ENCODE results near the gene CNTN1. TPM values are rescaled to one million over a fixed set of nuclear protein-coding genes. Genes with fewer than 3 reads are reported as not detected.

The CNTN1 gene
- total RNA-seq, 1 donor from 2014 or later: 2.3 TPM

DNA sequence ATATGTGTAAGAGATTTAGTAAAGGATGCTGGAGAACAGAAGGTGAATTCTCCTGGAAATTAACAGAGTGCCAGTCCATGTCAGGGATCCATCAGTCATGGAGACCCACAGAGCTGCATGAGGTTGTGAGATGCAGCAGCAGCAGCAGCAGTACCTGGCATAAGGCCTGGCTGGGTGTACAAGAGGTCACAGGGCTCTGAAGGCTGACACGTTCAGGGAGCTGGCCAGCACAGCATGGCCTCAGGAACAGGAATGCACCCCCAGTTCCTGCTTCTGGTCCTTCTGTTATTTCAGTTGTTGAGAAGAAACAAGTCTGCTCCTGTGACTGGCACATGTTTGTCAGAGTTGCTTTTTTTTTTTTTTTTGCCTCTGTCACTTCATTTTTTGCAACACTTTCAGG lies 210.8 kb downstream of the CNTN1 start:
- no peak overlapping the region for H3K4me3 ChIP-seq (ENCODE audit: low read depth, low read length)
- TF ChIP-seq, protein P1, sequence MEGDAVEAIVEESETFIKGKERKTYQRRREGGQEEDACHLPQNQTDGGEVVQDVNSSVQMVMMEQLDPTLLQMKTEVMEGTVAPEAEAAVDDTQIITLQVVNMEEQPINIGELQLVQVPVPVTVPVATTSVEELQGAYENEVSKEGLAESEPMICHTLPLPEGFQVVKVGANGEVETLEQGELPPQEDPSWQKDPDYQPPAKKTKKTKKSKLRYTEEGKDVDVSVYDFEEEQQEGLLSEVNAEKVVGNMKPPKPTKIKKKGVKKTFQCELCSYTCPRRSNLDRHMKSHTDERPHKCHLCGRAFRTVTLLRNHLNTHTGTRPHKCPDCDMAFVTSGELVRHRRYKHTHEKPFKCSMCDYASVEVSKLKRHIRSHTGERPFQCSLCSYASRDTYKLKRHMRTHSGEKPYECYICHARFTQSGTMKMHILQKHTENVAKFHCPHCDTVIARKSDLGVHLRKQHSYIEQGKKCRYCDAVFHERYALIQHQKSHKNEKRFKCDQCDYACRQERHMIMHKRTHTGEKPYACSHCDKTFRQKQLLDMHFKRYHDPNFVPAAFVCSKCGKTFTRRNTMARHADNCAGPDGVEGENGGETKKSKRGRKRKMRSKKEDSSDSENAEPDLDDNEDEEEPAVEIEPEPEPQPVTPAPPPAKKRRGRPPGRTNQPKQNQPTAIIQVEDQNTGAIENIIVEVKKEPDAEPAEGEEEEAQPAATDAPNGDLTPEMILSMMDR (conservative IDR thresholded peaks at IDR 0.05; ENCODE audit: low read depth, low read length): no peak
- DNase-seq (ENCODE audit: low read depth): no peak

DNA sequence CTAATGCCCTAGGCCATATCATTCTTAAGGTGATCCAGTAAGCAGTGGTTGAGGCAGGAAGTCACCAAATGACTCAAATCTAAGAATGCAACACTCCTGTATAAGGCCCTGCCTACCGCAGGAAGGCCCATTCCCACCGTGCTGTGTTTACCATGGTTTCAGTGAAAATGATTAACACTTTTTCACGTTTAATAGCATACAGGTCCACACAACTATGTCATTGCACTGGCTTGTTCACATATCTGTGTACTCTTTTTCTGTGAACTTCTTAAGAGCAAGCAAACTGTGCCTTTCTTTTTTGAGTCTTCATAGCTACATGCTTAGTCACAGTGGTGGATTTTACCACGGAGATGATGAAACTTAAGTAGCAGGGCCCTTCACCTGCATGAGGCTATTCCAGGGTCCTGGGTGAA lies 214.9 kb downstream of the CNTN1 start:
- DNase-seq (ENCODE audit: low read depth): peak; percentile 40
- TF ChIP-seq, protein P1 (conservative IDR thresholded peaks at IDR 0.05; ENCODE audit: low read depth, low read length): no peak
- H3K4me3 ChIP-seq (ENCODE audit: low read depth, low read length): no peak overlapping the region

DNA sequence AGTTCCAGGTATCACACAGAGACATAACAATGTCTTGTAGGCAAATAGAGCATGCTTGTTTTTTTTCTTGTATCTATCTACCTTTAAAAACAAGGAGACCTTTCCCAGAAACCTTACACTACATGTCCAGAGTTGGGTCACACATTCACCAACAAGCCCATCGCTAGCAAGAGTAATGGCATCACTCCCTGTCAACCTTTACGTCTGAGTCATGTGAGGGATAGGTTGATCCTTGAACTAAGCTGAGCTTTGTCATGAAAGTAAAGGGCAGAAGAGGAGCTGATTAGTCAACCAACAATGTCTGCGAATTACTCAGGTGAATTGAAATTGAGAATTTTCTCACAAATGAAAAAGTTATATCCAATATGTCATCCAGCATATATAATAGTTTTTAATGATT lies 219.4 kb downstream of the CNTN1 start:
- no peak overlapping the region for H3K4me3 ChIP-seq (ENCODE audit: low read depth, low read length)
- TF ChIP-seq, protein P1 (conservative IDR thresholded peaks at IDR 0.05; ENCODE audit: low read depth, low read length): no peak
- DNase-seq (ENCODE audit: low read depth): no peak

DNA sequence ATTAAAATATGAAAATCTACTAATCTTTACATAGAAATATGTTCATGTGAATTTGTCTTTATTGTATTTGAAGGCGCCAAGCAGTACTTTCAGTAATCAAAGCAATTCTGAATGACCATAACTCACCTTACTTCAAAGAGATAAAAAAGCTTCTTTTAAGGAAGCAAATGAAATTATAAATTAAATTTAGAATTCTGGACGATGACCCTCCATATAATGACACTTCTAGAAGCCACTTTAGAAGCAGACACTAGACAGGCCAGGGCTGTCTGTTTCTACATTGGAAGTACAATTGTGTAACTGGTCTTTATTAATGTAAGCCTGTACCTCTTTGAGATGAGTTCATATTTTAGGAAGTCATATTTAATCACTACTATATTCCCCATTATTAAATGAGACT lies 222.9 kb downstream of the CNTN1 start:
- TF ChIP-seq, protein P1 (conservative IDR thresholded peaks at IDR 0.05; ENCODE audit: low read depth, low read length): no peak
- H3K4me3 ChIP-seq (ENCODE audit: low read depth, low read length): no peak overlapping the region
- DNase-seq (ENCODE audit: low read depth): no peak

DNA sequence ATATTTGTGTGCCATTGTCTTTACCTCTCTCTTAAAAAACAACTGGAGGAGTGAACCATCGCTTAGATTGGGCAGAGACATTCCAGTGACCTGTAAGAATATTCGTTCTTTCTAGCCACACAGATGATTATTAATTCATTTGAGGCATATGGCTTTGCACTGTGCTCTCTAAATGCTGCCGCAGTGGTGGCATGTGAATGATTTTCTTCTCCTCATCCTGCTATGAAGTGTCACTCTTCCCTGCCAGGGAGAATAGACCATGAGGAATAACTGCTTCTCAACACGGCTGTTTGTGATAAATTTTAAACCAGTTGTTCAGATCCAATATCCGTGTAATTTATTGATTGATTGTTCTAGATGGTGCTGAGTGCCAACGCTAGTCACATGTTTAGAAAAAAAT lies 225.3 kb downstream of the CNTN1 start:
- no peak overlapping the region for H3K4me3 ChIP-seq (ENCODE audit: low read depth, low read length)
- no peak for DNase-seq (ENCODE audit: low read depth)
- TF ChIP-seq, protein P1 (conservative IDR thresholded peaks at IDR 0.05; ENCODE audit: low read depth, low read length): no peak

DNA sequence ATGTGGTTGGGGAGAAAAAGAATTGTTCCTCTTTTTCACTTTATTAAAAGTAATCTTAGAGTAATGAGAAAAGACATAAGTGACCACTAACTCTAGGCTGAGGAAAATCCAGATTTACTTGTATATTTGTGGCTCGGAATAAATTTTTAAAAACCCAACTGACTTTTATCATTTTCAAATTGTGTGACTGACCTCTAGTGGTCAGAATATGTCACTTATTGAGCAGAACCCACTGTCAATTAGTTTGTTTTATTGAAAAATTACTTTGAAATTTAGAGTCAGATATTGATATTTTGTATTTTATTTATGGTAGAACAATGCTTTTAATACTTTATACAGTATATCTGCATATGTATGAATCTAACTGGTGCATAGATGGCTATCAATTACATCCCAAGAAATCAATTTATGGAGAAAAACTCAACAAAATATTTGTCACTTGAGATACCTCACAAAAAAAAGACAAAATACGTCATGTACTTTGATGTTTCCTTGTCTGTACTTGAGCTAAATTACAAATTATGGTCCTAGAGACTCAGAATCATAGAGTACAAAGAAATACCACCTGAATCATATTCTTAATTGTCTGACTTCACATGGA lies 229.4 kb downstream of the CNTN1 start:
- no peak overlapping the region for H3K4me3 ChIP-seq (ENCODE audit: low read depth, low read length)
- DNase-seq (ENCODE audit: low read depth): no peak
- TF ChIP-seq, protein P1 (conservative IDR thresholded peaks at IDR 0.05; ENCODE audit: low read depth, low read length): peak; percentile 63

DNA sequence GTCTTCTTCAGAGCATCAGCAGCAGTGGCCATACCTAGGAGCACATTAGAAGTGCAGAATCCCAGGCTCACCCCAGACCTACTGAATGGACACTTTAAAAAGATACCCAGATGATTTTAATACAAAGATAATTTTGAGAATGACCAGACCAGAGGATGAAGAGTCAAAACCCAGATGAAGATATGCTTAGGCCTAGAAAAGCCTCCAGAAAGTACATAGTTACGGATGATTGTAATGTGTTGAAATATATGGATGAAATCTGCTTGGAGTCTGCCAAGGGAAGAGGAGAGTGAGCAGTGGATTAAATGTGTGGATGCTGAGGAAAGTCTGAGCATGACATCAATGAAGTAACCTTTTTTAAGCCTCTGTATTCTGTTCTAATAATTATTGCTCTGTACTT lies 245.7 kb downstream of the CNTN1 start:
- H3K4me3 ChIP-seq (ENCODE audit: low read depth, low read length): no peak overlapping the region
- TF ChIP-seq, protein P1 (conservative IDR thresholded peaks at IDR 0.05; ENCODE audit: low read depth, low read length): no peak
- no peak for DNase-seq (ENCODE audit: low read depth)
